Neuronal stem cell (in vitro differentiated cells): Measurements from ENCODE around the gene PTGES.

Source experiments
- DNase-seq: peaks from one replicate; pipeline ENCODE4 v3.0.0-alpha.2; 2013; ENCODE audit warnings: low spot score
- H2AFZ ChIP-seq: one replicate; pipeline ENCODE4 v1.6.1; 2013; ENCODE audit warnings: mild to moderate bottlenecking, low read length, inconsistent platforms
- H2AK5ac ChIP-seq: 2 replicates; pipeline ENCODE4 v1.6.1; 2013; ENCODE audit warnings: low read depth, mild to moderate bottlenecking, inconsistent platforms, low read length, moderate library complexity, mixed read lengths
- H2BK120ac ChIP-seq: 2 replicates; pipeline ENCODE4 v1.6.1; 2013; ENCODE audit warnings: low read depth, mild to moderate bottlenecking, inconsistent platforms, low read length, moderate library complexity, mixed read lengths
- H2BK12ac ChIP-seq: one replicate; pipeline ENCODE4 v1.6.1; 2013; ENCODE audit warnings: low read length, inconsistent platforms
- H2BK15ac ChIP-seq: 2 replicates; pipeline ENCODE4 v1.6.1; 2013; ENCODE audit warnings: mild to moderate bottlenecking, low read length, inconsistent platforms, mixed read lengths
- H2BK5ac ChIP-seq: one replicate; pipeline ENCODE4 v1.6.1; 2013; ENCODE audit warnings: inconsistent platforms, mild to moderate bottlenecking, low read length, moderate library complexity
- H3K14ac ChIP-seq: one replicate; pipeline ENCODE4 v1.6.1; 2013; ENCODE audit warnings: low read length, inconsistent platforms
- H3K18ac ChIP-seq: 2 replicates; pipeline ENCODE4 v1.6.1; 2013; ENCODE audit warnings: low read length, inconsistent platforms
- H3K23ac ChIP-seq: 2 replicates; pipeline ENCODE4 v1.6.1; 2013; ENCODE audit warnings: low read depth, mild to moderate bottlenecking, mixed read lengths, low read length, inconsistent platforms; ENCODE audit not compliant: poor library complexity
- H3K27ac ChIP-seq: replicated peaks from 3 replicates; pipeline ENCODE4 v1.5.1; 2013; ENCODE audit warnings: low read length, inconsistent platforms
- H3K27me3 ChIP-seq, 3 experiments: 2 replicates each; pipeline ENCODE4 v1.6.1; 2013; ENCODE audit warnings: low read length in 3 of 3, mild to moderate bottlenecking in 2 of 3, inconsistent platforms in 1 of 3, low read depth in 1 of 3, mixed read lengths in 1 of 3, moderate library complexity in 1 of 3; ENCODE audit not compliant: control insufficient read depth in 3 of 3, insufficient read depth in 3 of 3
- H3K36me3 ChIP-seq, 2 donors: replicated peaks in 1 of 2; 2 replicates each; pipeline ENCODE4 v1.6.1; 2013; ENCODE audit warnings: low read length in 2 of 2; ENCODE audit not compliant: control insufficient read depth in 2 of 2, insufficient read depth in 2 of 2
- H3K4ac ChIP-seq: 2 replicates; pipeline ENCODE4 v1.6.1; 2013; ENCODE audit warnings: inconsistent platforms, mild to moderate bottlenecking, low read length, moderate library complexity
- H3K4me1 ChIP-seq, 2 donors: 1 replicate in 1 of 2; 2 replicates in 1 of 2; pipeline ENCODE4 v1.6.1; 2013; ENCODE audit warnings: low read length in 2 of 2, low read depth in 1 of 2; ENCODE audit not compliant: control insufficient read depth in 2 of 2, insufficient read depth in 1 of 2
- H3K4me2 ChIP-seq: one replicate; pipeline ENCODE4 v1.6.1; 2013; ENCODE audit warnings: mild to moderate bottlenecking, low read length, inconsistent platforms; ENCODE audit not compliant: insufficient read depth, poor library complexity, severe bottlenecking
- H3K4me3 ChIP-seq, 2 donors: 2 replicates each; pipeline ENCODE4 v1.5.1; 2013; ENCODE audit warnings: low read length in 2 of 2, mild to moderate bottlenecking in 2 of 2, inconsistent platforms in 1 of 2, moderate library complexity in 1 of 2
- H3K79me1 ChIP-seq: one replicate; pipeline ENCODE4 v1.6.1; 2013; ENCODE audit warnings: low read depth, mild to moderate bottlenecking, inconsistent platforms, low read length, moderate library complexity
- H3K9ac ChIP-seq: one replicate; pipeline ENCODE4 v1.6.1; 2013; ENCODE audit warnings: mild to moderate bottlenecking, low read depth, low read length, inconsistent platforms; ENCODE audit not compliant: poor library complexity
- H3K9me3 ChIP-seq, 2 donors: replicated peaks in 1 of 2; 2 replicates each; pipeline versions ENCODE3 to v1.6.1; 2013; ENCODE audit warnings: low read length in 2 of 2, mild to moderate bottlenecking in 2 of 2, inconsistent platforms in 1 of 2, low read depth in 1 of 2, mixed read lengths in 1 of 2, moderate library complexity in 1 of 2; ENCODE audit not compliant: control insufficient read depth in 2 of 2, insufficient read depth in 1 of 2
- H4K8ac ChIP-seq: one replicate; pipeline ENCODE4 v1.6.1; 2013; ENCODE audit warnings: low read depth, mild to moderate bottlenecking, inconsistent platforms, low read length, moderate library complexity
- H4K91ac ChIP-seq: one replicate; pipeline ENCODE4 v1.6.1; 2013; ENCODE audit warnings: low read length, low read depth, mild to moderate bottlenecking, inconsistent platforms; ENCODE audit not compliant: poor library complexity
- WGBS, 2 donors: extraction: QIAGEN DNeasy Blood & Tissue Kit; methylation state at CpG; one replicate each; pipeline ENCODE4 v1.1.7; 2013; ENCODE audit warnings: missing lambda C conversion rate in 2 of 2, mixed read lengths in 1 of 2; ENCODE audit not compliant: insufficient read length in 2 of 2, insufficient replicate concordance in 1 of 2; ENCODE audit errors: extremely low coverage in 2 of 2; 5-methylcytosine and 5-hydroxymethylcytosine counted together

The PTGES gene

GRCh38 chr9:129695870-129696269 is 57.0 kb downstream of the PTGES start:
- H3K23ac ChIP-seq = no peak overlapping the region
- H3K14ac ChIP-seq = no peak overlapping the region
- no peak overlapping the region for H3K9ac ChIP-seq
- H4K8ac ChIP-seq = no peak overlapping the region
- H2BK15ac ChIP-seq = no peak overlapping the region
- no peak overlapping the region for H2BK120ac ChIP-seq
- H3K4ac ChIP-seq = no peak overlapping the region
- no peak overlapping the region for H2AK5ac ChIP-seq
- no peaks in the 10 kb centered on the region for H3K9me3 ChIP-seq
- no peak overlapping the region for H2BK12ac ChIP-seq
- no peak overlapping the region for H2BK5ac ChIP-seq
- no peak overlapping the region for H3K18ac ChIP-seq
- H3K4me1 ChIP-seq = peaks cover 3 to 6% of the 10 kb centered on the region in 2 donors
- H3K4me2 ChIP-seq = no peak overlapping the region
- H2AFZ ChIP-seq = no peak overlapping the region
- H3K27me3 ChIP-seq = peaks cover 3 to 73% (median 37%) of the 10 kb centered on the region in 3 experiments
- H3K36me3 ChIP-seq = no peaks in the 10 kb centered on the region
- no peak for DNase-seq
- H3K4me3 ChIP-seq = no peak overlapping the region
- H4K91ac ChIP-seq = no peak overlapping the region
- H3K79me1 ChIP-seq = no peaks in the 10 kb centered on the region
- H3K27ac ChIP-seq = no peak overlapping the region
- no CpG with 5 or more reads among the region's 3 CpGs for WGBS, 2 donors

- H3K27ac ChIP-seq = no peak overlapping the region
- H3K36me3 ChIP-seq = no peaks in the 10 kb centered on the region
- H3K79me1 ChIP-seq = no peaks in the 10 kb centered on the region
- H2AFZ ChIP-seq = no peak overlapping the region
- H3K4me2 ChIP-seq = no peak overlapping the region
- peak overlapping the region; percentile 12 for H3K14ac ChIP-seq
- H3K18ac ChIP-seq = peak overlapping the region; percentile 65
- no peak overlapping the region for H2AK5ac ChIP-seq
- H3K4me1 ChIP-seq = peaks cover 3 to 6% of the 10 kb centered on the region in 2 donors
- no peak overlapping the region for H2BK15ac ChIP-seq
- H4K8ac ChIP-seq = no peak overlapping the region
- WGBS, 2 donors = no CpG with 5 or more reads among the region's 11 CpGs
- no peak for DNase-seq
- no peak overlapping the region for H3K4ac ChIP-seq
- no peak overlapping the region for H4K91ac ChIP-seq
- no peak overlapping the region for H3K23ac ChIP-seq
- H3K27me3 ChIP-seq = peaks cover 3 to 61% (median 37%) of the 10 kb centered on the region in 3 experiments
- no peak overlapping the region for H3K4me3 ChIP-seq
- no peak overlapping the region for H2BK120ac ChIP-seq
- no peak overlapping the region for H2BK5ac ChIP-seq
- H3K9ac ChIP-seq = no peak overlapping the region
- no peak overlapping the region for H2BK12ac ChIP-seq
- H3K9me3 ChIP-seq = no peaks in the 10 kb centered on the region
Measured at GRCh38 chr9:129694243-129694646, 58.6 kb downstream of the PTGES start.

GRCh38 chr9:129693741-129694140 is 59.1 kb downstream of the PTGES start:
- no peak overlapping the region for H2AK5ac ChIP-seq
- H2BK120ac ChIP-seq = no peak overlapping the region
- H2AFZ ChIP-seq = no peak overlapping the region

GRCh38 chr9:129692534-129692933 is 60.3 kb downstream of the PTGES start:
- H2BK5ac ChIP-seq = no peak overlapping the region
- H3K4ac ChIP-seq = no peak overlapping the region
- no peak overlapping the region for H2BK12ac ChIP-seq
- no peak overlapping the region for H3K27ac ChIP-seq
- H3K27me3 ChIP-seq = peaks cover 3 to 54% (median 29%) of the 10 kb centered on the region in 3 experiments
- H3K79me1 ChIP-seq = no peaks in the 10 kb centered on the region
- H3K4me2 ChIP-seq = no peak overlapping the region
- no peak overlapping the region for H2BK120ac ChIP-seq
- no peak overlapping the region for H4K8ac ChIP-seq
- no peak overlapping the region for H2AFZ ChIP-seq
- H3K9ac ChIP-seq = no peak overlapping the region
- no peak overlapping the region for H2AK5ac ChIP-seq
- H3K4me3 ChIP-seq = no peak overlapping the region
- H3K23ac ChIP-seq = no peak overlapping the region
- no peak overlapping the region for H3K18ac ChIP-seq
- no CpG with 5 or more reads among the region's 5 CpGs for WGBS, 2 donors
- DNase-seq = no peak
- no peak overlapping the region for H2BK15ac ChIP-seq
- H3K14ac ChIP-seq = no peak overlapping the region
- peaks cover under 1 to 2% of the 10 kb centered on the region in 2 donors for H3K4me1 ChIP-seq
- no peaks in the 10 kb centered on the region for H3K9me3 ChIP-seq
- no peak overlapping the region for H4K91ac ChIP-seq
- H3K36me3 ChIP-seq = no peaks in the 10 kb centered on the region

More at GRCh38 chr9:129693741-129694140, 59.1 kb downstream of the PTGES start:
- no peak overlapping the region for H3K4me2 ChIP-seq
- no peak overlapping the region for H3K23ac ChIP-seq
- H3K4me3 ChIP-seq = no peak overlapping the region
- no peak overlapping the region for H2BK12ac ChIP-seq
- no peak overlapping the region for H2BK5ac ChIP-seq
- no peak overlapping the region for H3K27ac ChIP-seq
- no peak overlapping the region for H2BK15ac ChIP-seq
- no peak overlapping the region for H4K8ac ChIP-seq
- no peak overlapping the region for H4K91ac ChIP-seq
- no peak for DNase-seq
- peaks cover 3 to 6% of the 10 kb centered on the region in 2 donors for H3K4me1 ChIP-seq
- H3K9me3 ChIP-seq = no peaks in the 10 kb centered on the region
- no peaks in the 10 kb centered on the region for H3K36me3 ChIP-seq
- no peaks in the 10 kb centered on the region for H3K79me1 ChIP-seq
- no peak overlapping the region for H3K4ac ChIP-seq
- WGBS, 2 donors = no CpG with 5 or more reads among the region's 8 CpGs
- no peak overlapping the region for H3K14ac ChIP-seq
- no peak overlapping the region for H3K9ac ChIP-seq
- H3K27me3 ChIP-seq = peaks cover 3 to 61% (median 37%) of the 10 kb centered on the region in 3 experiments
- no peak overlapping the region for H3K18ac ChIP-seq
